Ramos (cell line): ENCODE measurements around the gene SFXN3.

Experiments used
- in situ Hi-C: fragments of 300-500 bp; cut with MboI; formaldehyde crosslinking; loops from one replicate; pipeline ENCODE4 v1.14.3; 2022; ENCODE audit warnings: low sequenced_read_pairs; ENCODE audit not compliant: unreplicated experiment

Gene SFXN3

DNA sequence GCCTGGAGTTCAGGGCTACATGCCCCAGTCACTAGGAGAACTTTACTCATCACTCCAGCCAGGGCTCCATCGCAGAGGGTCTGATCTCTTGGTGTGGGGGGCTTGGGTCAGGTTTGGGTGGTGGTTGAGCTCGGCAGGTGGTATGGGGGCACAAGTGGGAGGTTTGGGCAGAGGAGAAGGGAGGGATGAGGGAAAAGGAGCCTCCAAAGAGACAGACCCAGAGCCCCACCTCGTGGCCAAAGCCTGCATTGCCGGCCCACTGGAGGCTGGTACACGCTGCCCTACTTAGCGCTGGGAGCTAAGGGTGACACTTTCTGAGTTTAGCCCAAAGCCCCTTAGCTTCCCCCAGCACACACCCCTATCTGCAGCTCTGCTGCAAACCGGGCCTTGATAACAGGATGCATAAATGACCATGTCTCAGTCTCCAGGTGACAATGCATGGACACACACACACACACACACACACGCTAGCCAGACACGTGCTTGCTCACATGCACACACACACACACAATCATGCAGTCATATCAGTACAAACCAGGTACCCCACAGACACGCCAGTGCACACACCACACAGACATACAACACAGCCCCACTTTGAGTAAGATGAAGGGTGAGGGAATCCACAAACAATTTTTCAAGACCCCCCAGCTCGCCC is 16.7 kb upstream of the SFXN3 start:
- in situ Hi-C loops: no loop called here

DNA sequence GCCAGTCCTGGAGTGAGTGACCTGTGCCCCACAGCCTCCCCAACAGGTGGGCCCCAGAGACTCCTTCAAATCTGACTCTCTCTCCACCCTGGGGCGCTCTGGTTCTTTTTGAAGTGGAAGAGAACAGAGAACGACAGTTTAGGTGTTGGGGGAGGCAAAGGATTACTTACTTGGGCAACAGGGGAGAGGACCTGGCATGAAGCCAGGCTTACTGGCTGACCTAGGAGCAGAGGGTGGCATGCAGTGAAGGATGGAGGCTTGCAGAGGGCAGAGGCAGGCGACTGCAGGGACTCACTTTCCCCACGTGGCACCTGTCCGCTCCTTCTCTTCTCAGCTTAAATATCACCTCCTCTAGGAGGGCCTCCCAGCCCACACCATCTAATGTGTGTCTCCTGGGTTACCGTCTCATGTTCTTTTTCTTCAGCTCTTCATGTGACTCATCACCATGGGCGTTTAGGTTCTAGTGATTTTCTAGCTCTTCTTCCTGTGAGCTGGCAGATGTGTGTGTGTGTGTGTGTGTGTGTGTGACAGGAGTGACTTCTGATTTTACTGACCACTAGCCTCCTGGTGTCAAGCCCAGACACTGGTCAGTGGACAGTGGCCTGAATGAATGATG is 16.0 kb upstream of the SFXN3 start:
- in situ Hi-C loops: no loop called here

DNA sequence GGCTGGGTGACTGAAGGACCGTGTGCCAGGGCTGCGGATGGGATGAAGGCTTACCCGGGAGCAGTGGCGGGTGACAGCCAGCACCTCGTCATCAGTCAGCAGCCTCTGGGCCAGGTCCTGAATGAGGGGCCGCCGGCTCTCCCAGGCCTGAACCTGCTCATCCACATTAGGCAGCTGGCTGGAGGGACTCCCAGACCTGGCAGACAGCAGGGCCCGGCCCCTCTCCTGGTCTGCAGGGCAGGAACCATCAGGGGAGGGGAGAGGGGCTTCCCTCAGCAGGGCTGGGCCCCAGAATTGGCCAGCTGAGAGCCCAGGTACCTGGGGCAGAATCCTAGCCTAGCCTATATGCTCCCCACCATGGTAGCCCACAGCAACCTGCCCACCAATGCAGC is 15.5 kb upstream of the SFXN3 start:
- in situ Hi-C loops: no loop called here

DNA sequence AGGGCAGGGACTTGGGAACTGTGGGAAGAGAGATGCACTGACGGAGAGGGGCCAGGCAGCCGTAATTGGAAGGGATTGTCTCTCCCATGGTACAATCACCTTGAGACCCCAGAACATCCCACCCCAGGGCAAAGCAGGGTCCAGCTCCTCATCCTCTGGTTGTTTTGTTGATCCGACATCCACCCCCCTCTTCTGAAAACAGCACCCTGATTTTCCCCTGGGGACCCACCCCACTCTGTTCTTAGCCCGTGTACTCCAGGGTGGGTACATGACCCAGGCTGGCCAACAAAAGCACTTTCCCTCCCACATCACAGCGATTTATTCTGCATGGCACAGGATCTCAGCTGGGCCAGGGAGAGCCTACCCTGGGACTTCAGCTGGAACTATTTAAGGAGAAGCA is 14.2 kb upstream of the SFXN3 start:
- in situ Hi-C loops: no loop called here

DNA sequence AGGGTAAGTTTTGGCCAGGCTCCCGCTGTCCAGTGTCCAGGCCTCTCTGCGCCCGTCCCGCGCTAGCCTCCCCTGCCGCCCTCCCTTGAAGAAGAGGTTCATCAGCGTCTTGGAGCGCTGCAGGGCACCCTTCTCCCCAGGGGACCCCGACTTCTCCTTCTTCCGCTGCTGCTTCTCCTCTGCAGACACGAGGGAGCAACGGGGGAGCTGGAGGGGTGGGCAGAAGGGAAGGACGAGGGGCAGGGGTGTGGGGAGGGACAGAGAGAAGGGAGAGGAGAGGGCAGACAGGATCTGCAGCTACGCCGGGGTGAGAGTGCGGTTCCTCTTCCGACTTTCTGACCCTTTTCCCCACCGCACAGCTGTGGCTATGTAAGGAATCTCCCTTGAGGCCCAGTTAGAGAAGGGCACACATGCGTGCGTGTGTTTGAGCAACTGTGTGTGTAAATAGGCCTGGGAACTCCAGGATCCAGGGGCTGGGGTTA is 12.9 kb upstream of the SFXN3 start:
- in situ Hi-C loops: no loop called here

DNA sequence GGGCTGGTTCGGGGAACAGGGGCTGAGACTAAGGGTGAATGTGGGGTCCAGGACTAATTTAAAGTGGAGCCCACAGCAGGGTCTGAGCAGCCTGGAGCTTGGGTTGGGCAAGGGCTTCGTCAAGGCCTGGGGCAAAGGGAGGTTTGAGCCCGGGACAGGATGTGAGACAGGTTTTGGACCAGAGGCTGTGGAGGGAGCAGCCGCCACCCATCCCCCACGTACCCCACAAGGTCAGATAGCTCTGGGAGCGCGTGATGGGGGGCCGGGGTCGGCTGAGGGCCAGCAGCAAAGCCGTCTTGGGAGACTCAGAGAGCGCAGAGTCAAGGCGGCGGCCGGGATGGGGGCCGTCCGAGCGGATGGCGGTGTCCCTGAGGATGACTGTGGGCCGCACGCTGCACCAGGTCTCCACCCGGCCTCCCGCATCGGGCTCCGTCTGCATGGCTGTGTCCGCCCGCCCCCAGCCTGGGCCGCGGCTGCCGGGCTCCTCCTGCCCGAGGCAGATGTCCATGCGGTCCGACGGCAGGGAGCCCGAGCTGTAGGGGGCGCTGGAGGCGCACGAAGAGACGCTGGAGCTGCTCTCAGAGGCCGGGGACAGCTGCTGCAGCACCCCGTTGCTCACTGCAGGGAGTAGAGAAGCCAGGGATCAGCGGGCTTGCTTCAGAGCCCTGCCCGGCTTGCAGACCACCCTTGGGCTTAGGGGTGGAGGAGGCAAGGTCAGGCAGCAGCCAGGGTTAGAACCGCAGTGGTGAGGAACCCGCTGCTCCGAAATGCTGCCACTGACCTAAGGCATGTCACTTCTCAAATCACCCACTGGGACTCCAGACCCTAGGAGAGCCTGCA is 12.2 kb upstream of the SFXN3 start:
- in situ Hi-C loops: no loop called here

DNA sequence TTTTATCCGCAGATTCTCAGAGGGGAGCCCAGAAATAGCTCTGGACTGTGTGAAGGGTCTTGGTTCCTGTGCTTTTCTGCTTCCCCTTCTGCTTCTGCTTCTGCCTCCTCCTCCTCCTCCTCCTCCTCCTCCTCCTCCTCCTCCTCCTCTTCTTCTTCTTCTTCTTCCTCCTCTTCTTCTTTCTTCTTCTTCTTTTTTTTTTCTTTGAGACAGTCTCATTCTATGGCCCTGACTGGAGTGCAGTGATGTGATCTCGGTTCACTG is 11.7 kb upstream of the SFXN3 start:
- in situ Hi-C loops: no loop called here

DNA sequence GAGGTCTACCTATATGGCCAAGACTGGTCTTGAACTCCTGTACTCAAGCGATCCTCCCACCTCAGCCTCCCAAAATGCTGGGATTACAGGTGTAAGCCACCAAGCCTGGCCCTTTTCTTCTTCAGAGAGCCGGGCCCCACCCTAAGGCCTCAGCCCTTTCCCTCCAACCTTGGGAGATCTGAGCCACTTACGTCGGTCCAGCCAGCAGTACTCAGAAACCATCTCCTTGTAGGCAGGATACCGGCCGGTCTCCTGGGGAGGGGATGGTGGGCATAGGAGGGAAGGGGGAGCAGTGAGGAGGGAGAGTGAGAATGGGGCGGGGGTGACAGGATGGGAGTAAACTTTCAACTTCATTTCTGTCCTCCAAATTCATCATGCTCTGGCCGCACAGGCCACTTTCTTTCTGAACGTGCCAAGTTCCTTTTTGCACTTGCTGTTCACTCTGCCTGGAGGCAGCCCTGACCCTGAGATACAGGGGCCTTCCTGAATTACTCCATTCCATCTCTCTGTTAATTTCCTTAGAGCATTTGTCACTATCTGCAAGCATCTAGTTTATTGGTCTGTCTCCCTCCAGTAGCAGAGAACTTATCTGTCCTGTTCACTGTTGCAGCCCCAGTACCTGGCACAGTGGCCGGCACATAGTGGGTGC is 10.5 kb upstream of the SFXN3 start:
- in situ Hi-C loops: no loop called here

DNA sequence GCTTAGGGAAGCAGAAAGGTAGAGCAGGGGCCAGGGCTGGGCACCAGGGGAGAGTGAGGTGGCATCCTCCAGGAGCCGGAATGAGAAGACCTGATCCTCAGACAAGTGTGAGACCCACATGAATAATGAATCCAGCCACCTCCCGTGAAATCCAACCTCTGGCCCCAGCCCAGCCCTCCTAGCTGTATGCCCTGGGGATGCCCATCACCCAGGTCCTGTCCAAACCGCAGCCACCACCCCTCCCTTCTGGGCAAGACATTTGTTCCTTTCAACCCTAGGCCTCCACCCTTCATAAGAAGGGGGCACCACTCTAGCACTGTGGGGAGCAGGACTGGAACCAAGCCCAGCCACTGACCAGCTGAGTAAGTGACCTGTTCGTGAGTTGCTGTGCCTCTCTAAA is 9.8 kb upstream of the SFXN3 start:
- in situ Hi-C loops: no loop called here

DNA sequence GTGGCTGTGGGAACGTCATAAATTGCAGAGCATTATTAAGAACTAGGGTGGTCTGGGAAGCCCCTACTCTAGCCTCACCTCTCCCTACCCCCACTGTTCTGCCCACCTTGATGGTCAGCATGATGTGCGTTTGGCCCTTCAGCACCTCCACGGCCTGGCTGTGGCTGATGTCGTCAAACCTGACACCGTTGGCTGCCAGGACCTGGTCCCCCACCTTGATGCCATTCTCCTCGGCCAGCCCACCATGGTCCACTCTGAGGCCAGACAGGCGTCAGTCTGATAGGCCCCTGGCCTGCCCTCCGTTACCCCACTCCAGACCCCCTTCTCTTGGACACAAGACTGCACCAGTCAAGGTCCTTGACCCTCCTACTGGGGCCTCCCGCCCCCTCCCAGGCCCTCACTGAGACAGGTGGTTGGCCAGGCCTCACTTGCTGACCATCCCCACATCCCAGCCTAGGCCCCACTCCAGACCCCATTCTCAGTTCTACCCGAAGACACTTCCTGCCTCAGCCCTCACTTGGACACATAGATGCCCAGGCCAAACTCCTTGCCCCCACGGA is 9.3 kb upstream of the SFXN3 start:
- in situ Hi-C loops: no loop called here

DNA sequence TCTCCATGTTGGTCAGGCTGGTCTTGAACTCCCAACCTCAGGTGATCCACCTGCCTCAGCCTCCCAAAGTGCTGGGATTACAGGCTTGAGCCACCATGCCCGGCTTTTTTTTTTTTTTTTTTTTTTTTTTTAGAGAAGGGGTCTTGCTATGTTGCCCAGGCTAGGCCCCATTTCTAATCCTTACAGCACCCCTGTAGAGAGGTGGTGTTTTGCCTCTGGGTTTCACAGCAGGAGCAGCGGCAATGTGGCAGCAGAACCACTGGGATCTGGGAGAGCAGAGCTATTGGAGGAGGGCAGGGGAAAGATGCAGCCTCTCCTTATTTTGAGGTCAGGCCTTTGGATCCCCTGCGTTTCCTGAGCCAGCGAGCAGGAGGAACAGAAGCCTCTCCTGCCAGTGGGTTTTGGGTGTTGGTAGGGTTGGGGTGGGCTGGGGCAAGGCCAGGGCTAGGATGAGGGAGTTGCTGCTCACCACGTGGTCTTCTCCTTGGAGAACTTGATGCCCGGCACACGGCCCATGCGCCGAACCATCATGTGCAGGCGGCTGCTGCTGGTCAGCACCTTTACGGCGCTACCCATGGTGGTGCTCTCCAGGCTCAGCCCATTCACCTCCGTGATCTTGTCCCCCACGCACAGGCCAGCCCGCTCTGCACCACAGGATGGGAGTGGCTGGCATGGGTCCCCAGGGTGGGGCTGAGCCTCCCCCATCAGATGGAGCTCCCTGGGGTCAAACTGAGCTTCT is 7.9 kb upstream of the SFXN3 start:
- in situ Hi-C loops: no loop called here

DNA sequence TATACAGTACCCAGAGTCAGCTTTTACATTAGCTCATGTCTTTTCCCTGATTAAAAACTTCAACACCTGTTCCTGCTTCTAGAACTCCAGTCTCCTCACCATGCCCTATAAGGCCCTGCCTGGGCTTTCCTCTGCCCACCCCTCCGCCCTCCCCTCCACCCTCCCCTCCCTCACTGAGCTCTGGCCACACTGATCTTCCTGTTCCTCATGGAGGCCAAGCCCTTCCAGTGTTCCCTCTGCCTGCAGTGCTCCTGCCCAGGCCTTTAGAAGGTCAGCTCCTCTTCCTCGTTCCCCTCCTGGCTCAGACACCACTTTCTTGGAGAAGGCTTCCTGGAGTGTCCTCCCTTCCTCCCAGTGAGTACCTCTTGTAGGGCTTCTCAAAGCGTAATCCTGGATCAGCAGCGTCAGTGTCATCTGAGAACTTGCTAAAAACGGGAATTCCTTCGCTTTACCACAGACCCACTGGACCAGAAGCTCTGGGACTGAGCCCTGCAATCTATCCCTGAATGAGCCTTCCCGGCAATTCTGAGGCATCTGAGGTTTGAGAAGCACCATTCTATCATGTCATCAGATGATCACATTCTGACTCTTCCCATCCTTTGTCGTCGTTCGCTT is 3.8 kb upstream of the SFXN3 start:
- in situ Hi-C loops: no loop called here

DNA sequence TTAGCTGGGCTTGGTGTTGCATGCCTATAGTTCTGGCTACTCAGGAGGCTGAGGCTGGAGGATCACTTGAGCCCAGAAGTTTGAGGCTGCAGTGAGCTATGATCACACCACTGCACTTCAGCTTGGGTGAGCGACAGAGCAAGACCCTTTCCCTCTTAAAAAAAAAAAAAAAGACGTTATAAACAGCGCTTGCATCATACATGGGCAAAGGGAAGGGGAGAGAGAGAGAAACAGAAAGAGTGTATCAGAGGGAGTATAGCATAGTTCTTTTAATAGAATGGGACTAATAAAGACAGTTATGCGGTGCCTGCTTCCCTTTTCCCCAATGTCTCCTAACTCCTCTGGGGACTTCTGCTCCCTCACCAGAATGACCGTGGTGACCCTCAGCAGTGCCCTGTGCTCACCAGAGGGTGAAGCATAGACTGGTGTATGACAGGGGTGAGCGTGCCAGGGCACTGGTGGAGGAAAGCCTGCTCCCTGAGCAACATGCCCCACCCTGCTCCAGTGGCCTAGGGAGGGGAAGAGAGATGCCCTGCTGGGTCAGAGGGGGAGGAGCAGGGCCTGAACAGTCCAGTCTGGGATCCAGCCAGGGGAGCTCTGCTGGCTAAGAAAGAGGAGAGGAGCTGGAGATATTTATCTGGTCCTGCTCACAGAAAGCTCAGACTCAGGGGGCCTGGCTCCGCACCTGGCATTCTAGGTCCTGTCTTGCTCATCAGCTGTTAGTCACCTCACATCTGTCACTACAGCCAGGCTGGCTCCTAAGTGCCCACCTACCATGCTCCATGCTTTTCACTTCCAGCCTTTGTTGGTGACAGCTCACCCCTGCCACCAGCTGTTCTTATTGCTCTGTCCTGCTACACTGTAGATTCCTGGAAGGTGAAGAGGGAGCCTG is 2.3 kb upstream of the SFXN3 start:
- in situ Hi-C loops: no loop called here

DNA sequence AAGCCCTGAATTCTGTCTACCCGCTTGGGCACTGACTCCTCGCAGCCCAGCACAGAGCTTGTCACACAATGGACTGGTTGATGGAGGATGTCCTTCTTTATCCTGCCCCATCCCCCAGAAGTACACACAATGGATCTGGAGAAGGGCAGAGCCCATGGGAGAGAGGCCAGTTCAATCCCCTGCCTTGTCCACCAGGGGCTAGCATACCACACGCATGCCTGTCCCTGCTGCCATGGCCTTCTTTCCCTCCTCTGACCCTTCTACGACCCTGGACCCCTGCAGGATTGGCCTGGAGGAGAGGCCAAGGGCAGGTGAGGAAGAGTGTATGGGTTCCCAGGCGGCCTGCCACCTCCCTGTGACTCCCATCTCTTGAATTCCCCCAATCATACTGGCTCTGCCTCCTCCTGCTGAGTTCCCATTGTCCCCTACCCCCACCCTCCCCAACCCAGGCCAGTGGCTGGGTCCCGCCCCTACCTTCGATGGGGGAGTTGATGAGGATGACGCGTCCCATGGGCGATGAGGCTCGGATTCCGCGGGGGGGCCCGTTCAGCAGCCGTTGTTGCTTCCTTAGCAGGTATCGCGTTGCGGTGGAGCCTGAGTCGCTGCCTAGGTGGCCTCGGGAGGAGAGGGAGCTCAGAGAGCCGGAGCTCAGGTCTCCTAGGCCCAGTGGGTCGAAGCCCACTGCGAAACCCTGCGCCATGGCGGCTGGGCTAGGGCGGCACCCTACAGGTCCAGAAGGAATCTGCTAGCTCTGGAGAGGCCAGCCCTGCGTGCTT is 1.3 kb upstream of the SFXN3 start:
- in situ Hi-C loops: no loop called here

DNA sequence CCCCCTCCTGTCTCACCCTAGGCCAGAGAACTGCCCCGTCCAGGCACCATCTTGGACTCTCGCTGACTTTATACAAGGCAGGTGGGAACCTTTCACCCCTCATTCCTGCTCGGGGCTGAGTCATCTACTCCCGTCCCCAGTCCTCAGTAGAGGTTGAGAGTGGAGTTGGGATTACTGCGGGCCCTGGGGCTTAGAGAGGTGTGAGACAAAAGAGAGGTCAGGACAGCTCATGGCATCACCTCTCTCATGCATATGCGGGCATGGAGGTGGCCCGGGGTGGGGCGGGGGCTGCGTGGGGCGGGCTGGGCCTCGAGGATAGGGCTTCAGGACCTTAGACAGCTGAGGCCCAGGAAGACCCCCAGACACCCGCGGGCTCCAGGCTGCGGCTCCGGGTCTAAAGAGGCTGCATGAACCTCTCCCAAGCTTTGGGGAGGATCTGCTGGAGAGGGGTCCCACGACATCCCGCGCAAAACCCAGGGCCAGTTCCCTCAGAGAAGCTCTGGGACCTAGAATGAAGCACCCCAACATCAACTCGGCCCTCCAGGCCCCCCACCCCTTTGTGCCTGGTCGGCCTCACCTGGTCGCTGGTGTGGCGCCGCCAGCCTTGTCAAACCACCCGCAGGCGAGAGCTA is 422 bp upstream of the SFXN3 start:
- in situ Hi-C loops: no loop called here

DNA sequence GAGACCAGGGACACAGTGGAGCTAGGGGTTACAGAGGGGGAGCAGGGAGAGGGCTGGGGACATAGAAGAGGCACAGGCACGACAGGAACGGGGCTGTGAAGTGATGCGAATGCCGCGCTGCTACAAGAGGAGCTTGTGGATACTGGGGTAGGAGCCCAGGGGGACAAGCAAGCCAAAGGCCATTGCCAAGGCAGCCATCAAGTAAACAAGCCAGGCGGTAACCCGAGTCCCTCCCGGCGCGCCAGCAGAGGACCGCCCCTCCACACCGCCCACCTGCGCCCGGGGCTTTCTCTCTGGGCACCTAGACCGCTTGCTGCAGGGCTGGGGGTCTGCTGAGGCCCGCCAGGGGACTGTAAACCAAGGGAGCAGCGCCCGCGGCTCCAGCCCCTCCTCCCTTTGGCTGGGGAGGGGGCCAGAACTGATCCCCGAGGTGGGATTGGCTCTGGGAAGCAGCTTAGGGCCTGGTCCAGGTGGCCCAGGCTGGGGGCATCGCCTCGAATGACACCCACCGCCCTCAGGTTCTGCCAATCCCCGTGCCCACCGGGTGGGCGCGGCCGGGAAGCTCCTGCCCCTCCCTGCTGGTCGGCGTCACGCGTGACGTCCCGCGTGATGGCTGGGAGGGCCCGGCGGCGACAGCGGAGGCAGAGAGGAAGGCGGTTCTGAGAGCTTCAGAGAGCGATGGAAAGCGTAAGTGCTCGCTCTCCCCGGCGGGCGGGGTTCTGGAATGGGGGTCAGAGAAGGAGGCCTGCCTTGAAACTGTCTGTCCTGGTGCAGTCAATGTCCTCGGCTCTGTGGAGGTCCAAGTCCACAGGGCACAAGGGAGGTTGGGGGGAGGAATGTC is 982 bp downstream of the SFXN3 start:
- in situ Hi-C loops: no loop called here
